GM12878 (cell line): ENCODE results near the gene SOX18. TPM values are rescaled to one million over a fixed set of nuclear protein-coding genes. Genes with fewer than 3 reads are reported as not detected.

Source experiments
- ATAC-seq: fragments of 200-7000 bp; cut with Tn5 transposase; 3 replicates; pipeline ENCODE4 v1.9.1; 2020; ENCODE audit warnings: mild to moderate bottlenecking, moderate library complexity
- BruUV-seq: library from RNA; stranded (reverse); fragments of 400-500 nt; replicated peaks from 2 replicates; lab custom pipeline; 2021; lab: Mats Ljungman, UMichigan
- CTCF ChIA-PET: fragments of 300-600 bp; sonication (Branson Sonifier 250); formaldehyde crosslinking; extraction: SDS; loops from one replicate; lab custom pipeline; 2021; ENCODE audit warnings: inconsistent platforms; lab: Yijun Ruan, JAX
- POLR2A ChIA-PET: fragments of 350-600 bp; formaldehyde crosslinking; extraction: SDS; loops from one replicate; lab custom pipeline; 2021; ENCODE audit warnings: inconsistent platforms; lab: Charles Lee
- RAD21 ChIA-PET: fragments of 300-600 bp; sonication (Branson Sonifier 250); formaldehyde crosslinking; loops from one replicate; lab custom pipeline; 2023; ENCODE audit warnings: antibody characterized with exemption; ENCODE audit not compliant: unreplicated experiment; lab: Charles Lee
- SMC1A ChIA-PET: fragments of 300-600 bp; sonication (Branson Sonifier 250); formaldehyde crosslinking; loops from one replicate; lab custom pipeline; 2023; ENCODE audit not compliant: unreplicated experiment, uncharacterized antibody; lab: Charles Lee
- DNase-seq: peaks from one replicate; pipeline ENCODE4 v3.0.0-alpha.2; 2011; ENCODE audit warnings: low read depth, low spot score
- FAIRE-seq: peaks from 3 replicates; lab custom pipeline; 2011; peaks lifted over from hg19 to GRCh38; lab: Jason Lieb, UNC
- H2AFZ ChIP-seq: 2 replicates; pipeline ENCODE4 v1.6.0; 2011; ENCODE audit warnings: low read depth, low read length, control low read depth; ENCODE audit not compliant: control insufficient read depth
- H3K27ac ChIP-seq: 2 replicates; pipeline ENCODE4 v1.5.1; 2011; ENCODE audit warnings: control low read depth; ENCODE audit not compliant: control insufficient read depth, insufficient read depth
- H3K27me3 ChIP-seq, 2 experiments: replicated peaks in 1 of 2; 2 replicates each; pipeline versions ENCODE4 v1.6.0 to v1.6.1; 2011; ENCODE audit warnings: low read length in 1 of 2; ENCODE audit not compliant: control insufficient read depth in 2 of 2, insufficient read depth in 2 of 2
- H3K36me3 ChIP-seq, 2 experiments: 2 replicates each; pipeline ENCODE4 v1.5.1; 2011; ENCODE audit warnings: low read length in 1 of 2; ENCODE audit not compliant: control insufficient read depth in 2 of 2, insufficient read depth in 2 of 2
- H3K4me1 ChIP-seq: 2 replicates; pipeline ENCODE4 v1.6.1; 2011; ENCODE audit warnings: mild to moderate bottlenecking, low read length, moderate library complexity, mixed read lengths; ENCODE audit not compliant: control insufficient read depth, insufficient read depth
- H3K4me2 ChIP-seq: 2 replicates; pipeline ENCODE4 v1.6.0; 2011; ENCODE audit warnings: control low read depth; ENCODE audit not compliant: control insufficient read depth, insufficient read depth
- H3K4me3 ChIP-seq: fragments of 200-600 bp; sonication (generic); 2 replicates; pipeline ENCODE4 v1.5.1; 2016
- H3K79me2 ChIP-seq: 2 replicates; pipeline ENCODE4 v1.6.0; 2011; ENCODE audit warnings: low read length; ENCODE audit not compliant: control insufficient read depth, insufficient read depth
- H3K9ac ChIP-seq: 2 replicates; pipeline ENCODE4 v1.8.0; 2011; ENCODE audit warnings: low read length, control low read depth, mixed read lengths; ENCODE audit not compliant: control insufficient read depth, insufficient read depth
- H3K9me3 ChIP-seq: replicated peaks from 3 replicates; pipeline ENCODE4 v1.5.1; 2011; ENCODE audit warnings: mild to moderate bottlenecking, low read length; ENCODE audit not compliant: control insufficient read depth, insufficient read depth
- H4K20me1 ChIP-seq: 2 replicates; pipeline ENCODE4 v1.6.0; 2011; ENCODE audit not compliant: control insufficient read depth, insufficient read depth
- BRCA1 ChIP-seq: IDR thresholded peaks from 2 replicates; pipeline ENCODE4 v1.6.1; 2011; ENCODE audit warnings: low read depth, low read length, improper control_type of control experiment
- CHD1 ChIP-seq: IDR thresholded peaks from 2 replicates; pipeline ENCODE4 v1.6.1; 2012; ENCODE audit warnings: low read depth, low read length, improper control_type of control experiment
- CHD2 ChIP-seq: IDR thresholded peaks from 2 replicates; pipeline ENCODE4 v1.6.1; 2011; ENCODE audit warnings: low read depth, low read length, improper control_type of control experiment, borderline replicate concordance
- CREM ChIP-seq: IDR thresholded peaks from 2 replicates; pipeline ENCODE4 v1.6.1; 2014; ENCODE audit warnings: antibody characterized with exemption, low read depth
- EP300 ChIP-seq, 2 experiments: fragments of 150-350 bp in 1 of 2; IDR thresholded peaks; 2 replicates each; pipeline ENCODE4 v1.6.1; 2011 to 2012; ENCODE audit warnings: low read depth in 2 of 2, low read length in 2 of 2, borderline replicate concordance in 1 of 2, improper control_type of control experiment in 1 of 2, inconsistent platforms in 1 of 2; ENCODE audit not compliant: control insufficient read depth in 1 of 2
- HDAC6 ChIP-seq: fragments of 200-600 bp; sonication (generic); IDR thresholded peaks from one replicate; pipeline ENCODE4 v1.8.0; 2017; ENCODE audit warnings: antibody characterized with exemption; ENCODE audit not compliant: unreplicated experiment
- HDGF ChIP-seq: fragments of 450-650 bp; IDR thresholded peaks from 2 replicates; pipeline ENCODE4 v1.6.1; 2016; ENCODE audit warnings: antibody characterized with exemption
- IKZF2 ChIP-seq, 2 experiments: fragments of 450-650 bp; IDR thresholded peaks; 2 replicates each; pipeline ENCODE4 v1.6.1; 2017; ENCODE audit warnings: mild to moderate bottlenecking in 2 of 2, moderate library complexity in 2 of 2
- MAX ChIP-seq: IDR thresholded peaks from 2 replicates; pipeline ENCODE4 v1.6.1; 2012; ENCODE audit warnings: low read depth, low read length, improper control_type of control experiment
- POLR2A ChIP-seq: IDR thresholded peaks from 2 replicates; pipeline ENCODE4 v1.6.1; 2011; ENCODE audit warnings: low read depth, mild to moderate bottlenecking, low read length
- RELB ChIP-seq: fragments of 450-650 bp; IDR thresholded peaks from 2 replicates; pipeline ENCODE4 v1.6.1; 2017; ENCODE audit warnings: low read depth, mild to moderate bottlenecking, moderate library complexity
- SMAD1 ChIP-seq: fragments of 450-650 bp; IDR thresholded peaks from 2 replicates; pipeline ENCODE4 v1.6.1; 2018; ENCODE audit warnings: mild to moderate bottlenecking, low read depth; ENCODE audit not compliant: partially characterized antibody
- STAT1 ChIP-seq: fragments of 450-650 bp; conservative IDR thresholded peaks from 2 replicates; pipeline ENCODE4 v1.6.1; 2014; ENCODE audit warnings: antibody characterized with exemption, mild to moderate bottlenecking
- TAF1 ChIP-seq: IDR thresholded peaks from 2 replicates; pipeline ENCODE4 v1.6.1; 2011; ENCODE audit warnings: mild to moderate bottlenecking, low read depth, low read length, borderline replicate concordance
- ZNF217 ChIP-seq: fragments of 450-650 bp; IDR thresholded peaks from 2 replicates; pipeline ENCODE4 v1.6.1; 2017; ENCODE audit warnings: antibody characterized with exemption, mild to moderate bottlenecking
- ZNF384 ChIP-seq: IDR thresholded peaks from 2 replicates; pipeline ENCODE4 v1.6.1; 2012; ENCODE audit warnings: low read depth, mild to moderate bottlenecking, low read length, improper control_type of control experiment, borderline replicate concordance
- WGBS: methylation state at CpG from one replicate; pipeline ENCODE4 v1.1.6; 2016; ENCODE audit warnings: low lambda C conversion rate; ENCODE audit not compliant: insufficient replicate concordance, insufficient coverage; ENCODE audit errors: missing lambda C conversion rate; 5-methylcytosine and 5-hydroxymethylcytosine counted together
- in situ Hi-C: fragments of 300-500 bp; cut with MboI; formaldehyde crosslinking; loops from 9 replicates; pipeline ENCODE4 v1.14.3; 2018; ENCODE audit warnings: mixed read lengths
- intact Hi-C: fragments of 100-400 bp; cut with micrococcal nuclease; formaldehyde crosslinking; loops from one replicate; pipeline ENCODE4 v1.14.2; 2022; ENCODE audit not compliant: unreplicated experiment
- polyA plus RNA-seq, 11 experiments: library from polyadenylated mRNA; depleted of rRNA in 4 of 11; unstranded in 6 of 11; stranded (reverse) in 5 of 11; fragments of >200 nt; fragmentation: Nextera tagmentation in 4 of 11; fragmentation: Illumina TruSeq in 1 of 11; extraction: Ambion mirVana in 4 of 11; extraction: Trizol in 1 of 11; gene quantifications; 1 replicate in 1 of 11; 2 replicates in 10 of 11; pipeline versions ENCODE4 v1.2.1 to v1.2.3, GENCODE V29; 2011 to 2016; ENCODE audit warnings: inconsistent platforms in 2 of 11, missing spikeins in 2 of 11, low read depth in 1 of 11
- total RNA-seq, 4 experiments: library from RNA; depleted of rRNA in 3 of 4; stranded (reverse); fragments of >200 nt in 3 of 4; fragmentation: Illumina TruSeq in 1 of 4; extraction: Trizol in 1 of 4; gene quantifications; 2 replicates each; pipeline versions ENCODE4 v1.2.1 to v1.2.3, GENCODE V29; 2013 to 2021
- TF ChIP-seq, protein P1 (sequence below): IDR thresholded peaks from 2 replicates; pipeline ENCODE4 v1.6.1; 2011; ENCODE audit warnings: low read depth, low read length, improper control_type of control experiment, borderline replicate concordance
- TF ChIP-seq, protein P2 (sequence below): IDR thresholded peaks from 2 replicates; pipeline ENCODE4 v1.6.1; 2011; ENCODE audit warnings: borderline replicate concordance, low read depth, mild to moderate bottlenecking, moderate library complexity, mixed read lengths, low read length; ENCODE audit not compliant: insufficient read depth; ENCODE audit errors: extremely low read length
- TF ChIP-seq, protein P3 (sequence below): fragments of 450-650 bp; IDR thresholded peaks from 2 replicates; pipeline ENCODE4 v1.6.1; 2017; ENCODE audit warnings: borderline replicate concordance

The SOX18 gene
- total and polyA plus RNA-seq, 10 of the 15 experiments (the other 5 are each of a cell fraction or from before 2014, with no cell fraction given), result 0.05 to 5.6 (median 0.28) TPM; not detected in 3

DNA sequence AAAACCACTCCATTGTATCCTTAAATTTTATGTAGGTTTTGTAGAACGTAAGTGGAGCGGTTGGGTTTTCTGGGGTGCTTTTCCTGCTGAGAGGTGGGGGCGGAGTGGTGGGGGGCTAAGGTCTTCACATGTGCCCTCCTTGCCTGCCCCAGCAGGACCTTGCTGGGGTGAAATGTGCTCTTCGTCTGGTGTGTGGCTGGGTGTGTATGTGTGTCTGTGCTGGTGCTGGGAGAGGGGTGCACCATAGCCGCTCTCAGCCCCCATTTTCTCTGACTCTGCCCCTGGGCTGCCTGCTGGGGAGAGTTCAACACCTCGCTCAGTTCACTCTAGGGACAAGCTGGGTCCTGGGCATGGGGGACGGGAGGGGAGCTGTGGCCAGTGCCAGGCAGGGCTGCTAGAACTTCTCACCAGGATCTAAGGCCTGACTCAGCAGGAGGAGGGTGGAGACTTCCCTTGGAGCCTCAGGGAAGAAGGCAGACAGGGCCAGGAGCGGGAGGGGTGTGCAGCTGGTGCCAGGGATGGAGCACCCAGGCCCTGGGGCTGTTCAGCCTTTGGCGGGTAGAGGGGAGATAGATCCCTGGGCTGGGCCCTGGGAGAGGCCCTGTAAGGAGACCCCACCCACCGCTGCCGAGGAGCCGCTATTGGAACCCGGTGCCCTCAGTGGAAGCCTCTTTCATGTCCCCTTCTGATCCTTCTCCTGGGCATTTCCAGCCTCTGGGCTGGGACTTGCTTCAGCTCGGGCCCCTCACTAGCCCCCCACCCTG lies 4.8 kb downstream of the SOX18 start:
- CTCF ChIA-PET, result interaction anchor here (9.1 kb wide), 1 partner anchor 12 kb away, joined by 108 read pairs; no protein-coding TSS in a partner anchor
- TF ChIP-seq TAF1 (no peak), IKZF2 (IDR thresholded peaks at IDR 0.05) (no peak), ZNF384 (no peak), ZNF217 (no peak), CREM (no peak), SMAD1 (no peak), HDGF (no peak), CHD1 (no peak), MAX (no peak), RELB (no peak), CHD2 (no peak), HDAC6 (no peak), BRCA1 (no peak), POLR2A (no peak), STAT1 (no peak), EP300 (IDR thresholded peaks at IDR 0.05; ENCODE audit: borderline replicate concordance in 1 of 2, control insufficient read depth in 1 of 2, low read depth in 2 of 2, low read length in 2 of 2) (no peak)
- TF ChIP-seq, protein P1, sequence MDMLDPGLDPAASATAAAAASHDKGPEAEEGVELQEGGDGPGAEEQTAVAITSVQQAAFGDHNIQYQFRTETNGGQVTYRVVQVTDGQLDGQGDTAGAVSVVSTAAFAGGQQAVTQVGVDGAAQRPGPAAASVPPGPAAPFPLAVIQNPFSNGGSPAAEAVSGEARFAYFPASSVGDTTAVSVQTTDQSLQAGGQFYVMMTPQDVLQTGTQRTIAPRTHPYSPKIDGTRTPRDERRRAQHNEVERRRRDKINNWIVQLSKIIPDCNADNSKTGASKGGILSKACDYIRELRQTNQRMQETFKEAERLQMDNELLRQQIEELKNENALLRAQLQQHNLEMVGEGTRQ, result no peak
- TF ChIP-seq, protein P2, sequence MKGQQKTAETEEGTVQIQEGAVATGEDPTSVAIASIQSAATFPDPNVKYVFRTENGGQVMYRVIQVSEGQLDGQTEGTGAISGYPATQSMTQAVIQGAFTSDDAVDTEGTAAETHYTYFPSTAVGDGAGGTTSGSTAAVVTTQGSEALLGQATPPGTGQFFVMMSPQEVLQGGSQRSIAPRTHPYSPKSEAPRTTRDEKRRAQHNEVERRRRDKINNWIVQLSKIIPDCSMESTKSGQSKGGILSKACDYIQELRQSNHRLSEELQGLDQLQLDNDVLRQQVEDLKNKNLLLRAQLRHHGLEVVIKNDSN, result no peak
- TF ChIP-seq, protein P3, sequence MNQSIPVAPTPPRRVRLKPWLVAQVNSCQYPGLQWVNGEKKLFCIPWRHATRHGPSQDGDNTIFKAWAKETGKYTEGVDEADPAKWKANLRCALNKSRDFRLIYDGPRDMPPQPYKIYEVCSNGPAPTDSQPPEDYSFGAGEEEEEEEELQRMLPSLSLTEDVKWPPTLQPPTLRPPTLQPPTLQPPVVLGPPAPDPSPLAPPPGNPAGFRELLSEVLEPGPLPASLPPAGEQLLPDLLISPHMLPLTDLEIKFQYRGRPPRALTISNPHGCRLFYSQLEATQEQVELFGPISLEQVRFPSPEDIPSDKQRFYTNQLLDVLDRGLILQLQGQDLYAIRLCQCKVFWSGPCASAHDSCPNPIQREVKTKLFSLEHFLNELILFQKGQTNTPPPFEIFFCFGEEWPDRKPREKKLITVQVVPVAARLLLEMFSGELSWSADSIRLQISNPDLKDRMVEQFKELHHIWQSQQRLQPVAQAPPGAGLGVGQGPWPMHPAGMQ, result no peak

More for the DNA sequence above, 4.8 kb downstream of the SOX18 start:
- Histone ChIP-seq H3K27me3 (peaks cover 1 to 5% of the 10 kb centered on the region in 2 experiments; a peak in 3 of 4 replicates), H3K9me3 (no peaks in the 10 kb centered on the region), H3K4me2 (no peak overlapping the region), H3K4me3 (no peak overlapping the region), H3K36me3 (no peaks in the 10 kb centered on the region), H3K9ac (no peak overlapping the region), H4K20me1 (no peaks in the 10 kb centered on the region), H2AFZ (no peak overlapping the region), H3K79me2 (no peaks in the 10 kb centered on the region), H3K27ac (no peak overlapping the region), H3K4me1 (peaks cover 9% of the 10 kb centered on the region)
- ChIA-PET POLR2A (interaction anchor here (0.7 kb wide), 1 partner anchor 10 kb away, joined by 3 read pairs; no protein-coding TSS in a partner anchor), RAD21 (interaction anchor here (2.0 to 2.1 kb wide), 2 partner anchors 9 to 77 kb away, joined by 5 to 8 read pairs; no protein-coding TSS in a partner anchor), SMC1A (no interaction called here)
- in situ Hi-C loops (no loop called here), intact Hi-C loops (no loop called here)
- BruUV-seq, result no TSS peak
- FAIRE-seq, result no peak
- no peak for DNase-seq
- ATAC-seq, result no peak
- WGBS, result 63% methylated on average over 14 of the region's 14 CpGs
